Progenitor cell of endocrine pancreas (in vitro differentiated cells): ENCODE results near the gene EEFSEC. TPM values are rescaled to one million over a fixed set of nuclear protein-coding genes. Genes with fewer than 3 reads are reported as not detected.

ENCODE experiments used
- DNase-seq: peaks from one replicate; pipeline ENCODE4 v3.0.0; 2021; ENCODE audit warnings: low spot score; ENCODE audit not compliant: unreplicated experiment
- H3K27ac Mint-ChIP-seq: 2 replicates; pipeline ENCODE4 v1.8.0; 2021; ENCODE audit warnings: mild to moderate bottlenecking, moderate library complexity, mixed read lengths
- H3K27me3 Mint-ChIP-seq: 2 replicates; pipeline ENCODE4 v1.8.0; 2021; ENCODE audit warnings: mixed read lengths
- H3K36me3 Mint-ChIP-seq: 2 replicates; pipeline ENCODE4 v1.8.0; 2022; ENCODE audit warnings: mixed read lengths; ENCODE audit not compliant: insufficient read depth
- H3K4me1 Mint-ChIP-seq: 2 replicates; pipeline ENCODE4 v1.8.0; 2021; ENCODE audit warnings: low read depth, mixed read lengths
- H3K4me3 Mint-ChIP-seq: 2 replicates; pipeline ENCODE4 v1.8.0; 2021; ENCODE audit warnings: low read depth, mild to moderate bottlenecking, moderate library complexity, mixed read lengths
- H3K9me3 Mint-ChIP-seq: 2 replicates; pipeline ENCODE4 v1.8.0; 2021; ENCODE audit warnings: low read depth, mixed read lengths
- total RNA-seq: library from RNA; stranded (reverse); gene quantifications from 2 replicates; pipeline ENCODE4 v1.2.1, GENCODE V29; 2021
- TF ChIP-seq, protein P1 (sequence below): fragments of 200-600 bp; sonication (generic); IDR thresholded peaks from one replicate; pipeline ENCODE4 v1.5.0; 2021; ENCODE audit warnings: antibody characterized with exemption, mild to moderate bottlenecking; ENCODE audit not compliant: unreplicated experiment

The EEFSEC gene
- total RNA-seq, 1 donor from 2014 or later: 11.8 TPM

GRCh38 chr3:128214056-128214455 is 60.8 kb downstream of the EEFSEC start:
- peaks cover 2% of the 10 kb centered on the region for H3K4me1 Mint-ChIP-seq
- H3K9me3 Mint-ChIP-seq: no peaks in the 10 kb centered on the region
- DNase-seq: no peak
- TF ChIP-seq, protein P1, sequence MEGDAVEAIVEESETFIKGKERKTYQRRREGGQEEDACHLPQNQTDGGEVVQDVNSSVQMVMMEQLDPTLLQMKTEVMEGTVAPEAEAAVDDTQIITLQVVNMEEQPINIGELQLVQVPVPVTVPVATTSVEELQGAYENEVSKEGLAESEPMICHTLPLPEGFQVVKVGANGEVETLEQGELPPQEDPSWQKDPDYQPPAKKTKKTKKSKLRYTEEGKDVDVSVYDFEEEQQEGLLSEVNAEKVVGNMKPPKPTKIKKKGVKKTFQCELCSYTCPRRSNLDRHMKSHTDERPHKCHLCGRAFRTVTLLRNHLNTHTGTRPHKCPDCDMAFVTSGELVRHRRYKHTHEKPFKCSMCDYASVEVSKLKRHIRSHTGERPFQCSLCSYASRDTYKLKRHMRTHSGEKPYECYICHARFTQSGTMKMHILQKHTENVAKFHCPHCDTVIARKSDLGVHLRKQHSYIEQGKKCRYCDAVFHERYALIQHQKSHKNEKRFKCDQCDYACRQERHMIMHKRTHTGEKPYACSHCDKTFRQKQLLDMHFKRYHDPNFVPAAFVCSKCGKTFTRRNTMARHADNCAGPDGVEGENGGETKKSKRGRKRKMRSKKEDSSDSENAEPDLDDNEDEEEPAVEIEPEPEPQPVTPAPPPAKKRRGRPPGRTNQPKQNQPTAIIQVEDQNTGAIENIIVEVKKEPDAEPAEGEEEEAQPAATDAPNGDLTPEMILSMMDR: no peak
- H3K4me3 Mint-ChIP-seq: no peak overlapping the region
- H3K27me3 Mint-ChIP-seq: no peaks in the 10 kb centered on the region
- no peaks in the 10 kb centered on the region for H3K36me3 Mint-ChIP-seq
- H3K27ac Mint-ChIP-seq: no peak overlapping the region

DNA sequence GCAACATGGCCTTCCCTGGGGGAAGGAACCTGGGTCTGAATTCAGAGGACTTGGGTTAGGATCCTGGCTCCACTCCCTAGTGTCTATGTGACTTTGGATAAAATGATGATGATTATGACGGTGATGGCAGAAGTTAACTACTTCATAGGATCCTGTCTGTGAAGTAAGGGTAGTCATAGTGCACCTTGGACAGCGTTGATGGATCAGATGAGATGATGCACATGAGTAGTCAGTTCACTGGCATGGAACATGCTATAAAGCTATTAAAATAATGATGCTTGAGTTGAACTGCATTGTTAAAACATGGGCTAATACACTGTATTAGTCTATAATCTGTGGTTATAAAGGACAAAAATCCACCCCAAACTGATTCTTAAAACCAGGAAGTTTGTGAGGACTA is 62.0 kb downstream of the EEFSEC start:
- peaks cover 2% of the 10 kb centered on the region for H3K4me1 Mint-ChIP-seq
- TF ChIP-seq, protein P1: no peak
- H3K27me3 Mint-ChIP-seq: no peaks in the 10 kb centered on the region
- no peaks in the 10 kb centered on the region for H3K36me3 Mint-ChIP-seq
- no peak for DNase-seq
- no peak overlapping the region for H3K4me3 Mint-ChIP-seq
- H3K27ac Mint-ChIP-seq: no peak overlapping the region
- H3K9me3 Mint-ChIP-seq: no peaks in the 10 kb centered on the region

DNA sequence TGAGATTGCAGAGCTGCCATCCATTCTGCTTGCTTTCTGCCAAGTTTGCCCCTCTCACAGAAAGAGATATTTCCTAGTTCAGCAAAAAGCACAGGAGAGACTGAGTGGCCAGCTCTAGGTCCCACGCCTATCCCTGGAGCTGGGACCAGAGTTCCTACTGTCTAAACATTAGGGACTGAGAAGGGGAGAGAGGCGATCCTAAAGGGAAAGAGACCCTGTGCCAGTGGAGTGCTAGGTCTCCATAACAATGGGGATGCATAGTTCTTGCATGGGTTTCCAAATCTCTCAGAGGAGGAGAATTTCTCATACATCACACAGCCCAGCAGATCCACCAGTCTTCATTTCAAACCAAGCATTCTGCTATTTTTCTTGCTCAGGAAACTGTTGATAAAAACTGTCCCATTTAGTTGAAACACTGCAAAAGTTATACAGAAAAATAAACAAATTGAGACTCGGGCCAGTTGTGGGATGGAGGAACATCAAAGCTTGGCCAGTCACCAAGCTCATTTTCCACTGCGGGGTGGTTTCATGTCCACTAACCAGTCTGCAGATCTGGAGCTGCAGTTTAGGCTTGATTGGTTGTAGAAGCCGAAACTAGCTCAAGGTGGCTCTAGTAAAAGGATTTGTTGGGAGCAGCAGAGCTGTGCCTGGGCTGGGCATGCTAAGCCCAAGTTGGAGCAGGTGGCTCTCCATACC is 62.7 kb downstream of the EEFSEC start:
- Mint-ChIP-seq H3K4me3 (no peak overlapping the region), H3K27me3 (no peaks in the 10 kb centered on the region), H3K4me1 (peaks cover 2% of the 10 kb centered on the region), H3K27ac (no peak overlapping the region), H3K36me3 (peaks cover under 1% of the 10 kb centered on the region), H3K9me3 (no peaks in the 10 kb centered on the region)
- TF ChIP-seq, protein P1: no peak
- DNase-seq: no peak

DNA sequence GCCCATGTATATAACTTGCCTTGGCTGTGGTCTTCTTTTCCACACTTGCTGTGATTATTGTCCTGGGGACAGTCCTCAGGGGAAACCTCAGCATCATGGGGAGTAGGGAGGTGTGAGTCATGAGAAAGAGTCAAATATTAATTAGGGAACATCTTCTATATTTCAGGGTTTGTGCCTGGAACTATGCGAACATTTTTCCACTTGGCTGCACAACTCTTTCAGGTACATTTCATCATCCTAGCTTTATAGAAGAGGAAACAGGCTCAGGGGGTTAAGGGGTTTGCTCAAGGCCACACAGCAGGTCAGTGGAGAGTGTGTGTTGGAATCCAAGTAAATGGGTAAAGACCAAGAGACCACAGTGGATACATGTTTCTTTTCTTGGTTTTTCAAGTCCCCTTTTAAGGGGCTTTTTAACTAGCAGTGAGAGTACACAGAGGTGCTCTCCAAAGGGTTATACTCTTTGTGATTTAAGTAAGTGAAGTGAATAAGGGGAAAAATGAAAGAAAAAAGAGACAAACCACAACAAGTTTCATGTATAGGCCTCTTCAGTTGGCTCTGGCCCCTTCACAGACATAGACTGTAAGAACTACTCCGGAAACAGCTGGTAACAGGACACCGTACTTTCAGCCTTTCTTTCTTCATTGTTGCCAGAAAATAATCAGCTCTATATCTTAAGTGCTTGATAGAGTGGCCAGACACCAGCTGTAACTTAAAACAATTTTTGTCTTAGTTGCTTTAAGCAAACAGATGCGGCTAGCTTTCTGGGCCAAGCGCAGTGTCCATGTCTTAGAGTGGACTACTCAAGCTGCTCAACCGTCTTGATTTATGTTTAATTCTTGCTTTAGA is 64.6 kb downstream of the EEFSEC start:
- H3K4me1 Mint-ChIP-seq: peaks cover 2% of the 10 kb centered on the region
- TF ChIP-seq, protein P1: no peak
- peak; percentile 5 for DNase-seq
- peaks cover 4% of the 10 kb centered on the region for H3K9me3 Mint-ChIP-seq
- H3K4me3 Mint-ChIP-seq: no peak overlapping the region
- no peaks in the 10 kb centered on the region for H3K27me3 Mint-ChIP-seq
- peaks cover 3% of the 10 kb centered on the region for H3K36me3 Mint-ChIP-seq
- H3K27ac Mint-ChIP-seq: no peak overlapping the region

- Mint-ChIP-seq H3K9me3 (peaks cover 6% of the 10 kb centered on the region), H3K4me1 (peaks cover 2% of the 10 kb centered on the region), H3K36me3 (peaks cover 3% of the 10 kb centered on the region), H3K27ac (no peak overlapping the region), H3K4me3 (no peak overlapping the region), H3K27me3 (no peaks in the 10 kb centered on the region)
- TF ChIP-seq, protein P1: no peak
- peak; percentile 0 for DNase-seq
Measured at GRCh38 chr3:128218548-128219257, 65.4 kb downstream of the EEFSEC start.
